ENCODE results near the gene GCFC2.

DNA sequence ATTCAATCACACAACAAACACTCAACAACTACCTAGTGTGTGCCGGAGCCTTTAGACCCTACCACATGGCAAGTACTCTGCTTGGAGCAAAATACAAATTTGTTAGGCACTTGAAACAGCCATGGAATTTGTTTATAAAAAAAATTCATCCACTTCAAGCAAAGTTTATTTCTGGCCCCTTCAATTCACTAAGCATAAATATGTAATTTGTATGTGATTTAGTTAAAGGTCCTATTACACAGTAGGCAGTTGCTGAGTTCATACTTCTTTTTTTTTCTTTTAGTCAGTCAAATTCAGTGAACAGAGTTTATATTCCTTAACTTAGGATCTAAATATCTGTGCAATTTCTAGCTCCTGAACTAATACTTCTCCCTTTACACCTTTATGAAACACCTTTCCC is 22.5 kb downstream of the GCFC2 start:
- TF ChIP-seq, protein P1, sequence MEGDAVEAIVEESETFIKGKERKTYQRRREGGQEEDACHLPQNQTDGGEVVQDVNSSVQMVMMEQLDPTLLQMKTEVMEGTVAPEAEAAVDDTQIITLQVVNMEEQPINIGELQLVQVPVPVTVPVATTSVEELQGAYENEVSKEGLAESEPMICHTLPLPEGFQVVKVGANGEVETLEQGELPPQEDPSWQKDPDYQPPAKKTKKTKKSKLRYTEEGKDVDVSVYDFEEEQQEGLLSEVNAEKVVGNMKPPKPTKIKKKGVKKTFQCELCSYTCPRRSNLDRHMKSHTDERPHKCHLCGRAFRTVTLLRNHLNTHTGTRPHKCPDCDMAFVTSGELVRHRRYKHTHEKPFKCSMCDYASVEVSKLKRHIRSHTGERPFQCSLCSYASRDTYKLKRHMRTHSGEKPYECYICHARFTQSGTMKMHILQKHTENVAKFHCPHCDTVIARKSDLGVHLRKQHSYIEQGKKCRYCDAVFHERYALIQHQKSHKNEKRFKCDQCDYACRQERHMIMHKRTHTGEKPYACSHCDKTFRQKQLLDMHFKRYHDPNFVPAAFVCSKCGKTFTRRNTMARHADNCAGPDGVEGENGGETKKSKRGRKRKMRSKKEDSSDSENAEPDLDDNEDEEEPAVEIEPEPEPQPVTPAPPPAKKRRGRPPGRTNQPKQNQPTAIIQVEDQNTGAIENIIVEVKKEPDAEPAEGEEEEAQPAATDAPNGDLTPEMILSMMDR (IDR thresholded peaks at IDR 0.05; ENCODE audit: insufficient read depth, low read length), result no peak
- TF ChIP-seq POLR2AphosphoS5 (IDR thresholded peaks at IDR 0.05; ENCODE audit: low read depth) (no peak), SPI1 (IDR thresholded peaks at IDR 0.05; ENCODE audit: borderline replicate concordance, low read depth) (no peak), GABPA (IDR thresholded peaks at IDR 0.05; ENCODE audit: low read depth) (no peak)
- TF ChIP-seq, protein P2, sequence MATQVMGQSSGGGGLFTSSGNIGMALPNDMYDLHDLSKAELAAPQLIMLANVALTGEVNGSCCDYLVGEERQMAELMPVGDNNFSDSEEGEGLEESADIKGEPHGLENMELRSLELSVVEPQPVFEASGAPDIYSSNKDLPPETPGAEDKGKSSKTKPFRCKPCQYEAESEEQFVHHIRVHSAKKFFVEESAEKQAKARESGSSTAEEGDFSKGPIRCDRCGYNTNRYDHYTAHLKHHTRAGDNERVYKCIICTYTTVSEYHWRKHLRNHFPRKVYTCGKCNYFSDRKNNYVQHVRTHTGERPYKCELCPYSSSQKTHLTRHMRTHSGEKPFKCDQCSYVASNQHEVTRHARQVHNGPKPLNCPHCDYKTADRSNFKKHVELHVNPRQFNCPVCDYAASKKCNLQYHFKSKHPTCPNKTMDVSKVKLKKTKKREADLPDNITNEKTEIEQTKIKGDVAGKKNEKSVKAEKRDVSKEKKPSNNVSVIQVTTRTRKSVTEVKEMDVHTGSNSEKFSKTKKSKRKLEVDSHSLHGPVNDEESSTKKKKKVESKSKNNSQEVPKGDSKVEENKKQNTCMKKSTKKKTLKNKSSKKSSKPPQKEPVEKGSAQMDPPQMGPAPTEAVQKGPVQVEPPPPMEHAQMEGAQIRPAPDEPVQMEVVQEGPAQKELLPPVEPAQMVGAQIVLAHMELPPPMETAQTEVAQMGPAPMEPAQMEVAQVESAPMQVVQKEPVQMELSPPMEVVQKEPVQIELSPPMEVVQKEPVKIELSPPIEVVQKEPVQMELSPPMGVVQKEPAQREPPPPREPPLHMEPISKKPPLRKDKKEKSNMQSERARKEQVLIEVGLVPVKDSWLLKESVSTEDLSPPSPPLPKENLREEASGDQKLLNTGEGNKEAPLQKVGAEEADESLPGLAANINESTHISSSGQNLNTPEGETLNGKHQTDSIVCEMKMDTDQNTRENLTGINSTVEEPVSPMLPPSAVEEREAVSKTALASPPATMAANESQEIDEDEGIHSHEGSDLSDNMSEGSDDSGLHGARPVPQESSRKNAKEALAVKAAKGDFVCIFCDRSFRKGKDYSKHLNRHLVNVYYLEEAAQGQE (IDR thresholded peaks at IDR 0.05; ENCODE audit: insufficient replicate concordance, low read depth), result no peak
